ENCODE data around the gene BAK1.
"Not testable (repeated sequence)": the region's sequence is repeated elsewhere in the genome, so short reads cannot be mapped to it uniquely, and the experiment has no call there.

The BAK1 gene

GRCh38 chr6:33586108-33586640 is 6.1 kb upstream of the BAK1 start:
- DNase-seq (ENCODE audit: low spot score): no peak

DNA sequence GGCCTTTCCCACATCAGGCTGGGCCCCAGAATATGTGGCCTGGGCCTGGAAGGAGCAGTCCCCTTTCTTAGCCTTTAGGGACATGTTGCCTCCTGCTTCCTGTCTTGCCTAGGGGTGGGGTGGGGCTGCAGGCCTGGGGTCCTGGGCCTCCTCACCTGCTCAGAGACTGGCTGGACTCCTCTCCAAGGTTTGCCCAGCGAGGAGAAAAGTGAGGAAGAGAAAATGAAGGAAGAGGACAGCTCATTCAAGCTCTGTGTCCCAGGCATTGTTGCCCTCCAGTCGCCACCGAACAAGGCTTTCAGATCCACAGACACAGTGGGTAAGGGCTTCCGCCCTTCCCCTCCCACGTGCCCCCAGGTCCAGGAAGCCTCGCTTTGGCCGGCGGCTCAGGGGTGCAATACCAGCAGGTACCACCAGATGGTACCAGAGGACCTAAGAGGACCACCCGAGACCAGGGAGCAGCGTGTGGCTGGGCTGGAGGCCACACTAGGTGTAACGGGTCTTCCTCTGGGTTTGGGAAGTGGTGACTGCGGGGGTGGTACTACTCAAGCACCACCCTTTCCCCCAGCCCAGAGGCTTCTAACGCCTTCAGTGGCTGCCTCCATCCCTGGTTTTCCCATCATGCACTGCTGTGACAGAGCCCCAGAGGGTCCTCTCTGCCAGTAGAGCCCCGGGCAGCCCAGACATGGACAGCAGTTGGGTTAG is 5.5 kb upstream of the BAK1 start:
- peak; percentile 85 for DNase-seq (ENCODE audit: low spot score)

- no peak for DNase-seq (ENCODE audit: low spot score)
These were observed 4.8 kb upstream of the BAK1 start for GRCh38 chr6:33584700-33585402.

- DNase-seq (ENCODE audit: low spot score): no peak
These were observed 3.6 kb upstream of the BAK1 start for GRCh38 chr6:33583591-33584155.

- no peak for DNase-seq (ENCODE audit: low spot score)
These were observed 1.1 kb upstream of the BAK1 start for GRCh38 chr6:33581186-33581585.

- DNase-seq (ENCODE audit: low spot score): no peak
These were observed 1.5 kb downstream of the BAK1 start for GRCh38 chr6:33578588-33579011.

- no peak for DNase-seq (ENCODE audit: low spot score)
These were observed 1.9 kb downstream of the BAK1 start for GRCh38 chr6:33578164-33578563.

DNA sequence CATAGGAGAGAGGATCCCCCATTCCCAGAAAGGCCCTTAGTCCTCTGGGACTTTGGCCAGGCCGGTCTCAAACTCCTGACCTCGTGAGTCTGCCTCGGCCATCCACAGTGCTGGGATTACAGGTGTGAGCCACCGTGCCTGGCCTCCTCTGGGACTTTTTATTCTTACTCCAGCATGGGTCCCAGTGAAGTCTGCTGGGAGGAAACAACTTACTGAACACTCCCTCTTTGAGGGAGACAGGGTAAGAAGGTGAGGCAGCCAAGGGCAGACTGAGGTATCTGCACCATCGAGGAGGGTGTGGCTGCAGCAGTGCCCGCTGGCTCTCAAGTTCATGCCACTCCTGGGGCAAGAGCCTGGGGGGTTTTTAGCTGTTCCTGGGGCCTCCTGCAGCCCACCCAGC is 2.4 kb downstream of the BAK1 start:
- no peak for DNase-seq (ENCODE audit: low spot score)

DNA sequence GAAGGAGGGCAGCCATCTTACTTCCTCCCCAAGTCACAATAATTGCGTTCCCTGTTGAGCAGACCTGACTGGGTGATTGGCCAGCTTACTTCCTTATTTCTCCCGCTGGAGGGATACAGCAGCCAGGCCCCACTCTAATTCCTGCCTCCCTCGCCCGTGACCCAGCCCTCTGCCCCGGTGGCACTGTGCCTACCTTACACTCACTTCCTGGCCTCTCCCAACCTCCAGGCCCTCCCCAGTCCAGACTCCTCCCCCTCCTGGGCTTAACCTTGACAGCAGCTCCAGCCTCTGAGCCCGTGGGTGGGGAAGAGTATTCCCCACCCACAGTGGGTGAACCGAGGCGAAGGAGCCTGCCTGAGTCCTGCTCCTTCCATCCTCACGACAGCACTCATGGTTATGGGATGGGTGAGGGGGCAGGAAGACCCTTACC is 3.0 kb downstream of the BAK1 start:
- DNase-seq (ENCODE audit: low spot score): no peak

DNA sequence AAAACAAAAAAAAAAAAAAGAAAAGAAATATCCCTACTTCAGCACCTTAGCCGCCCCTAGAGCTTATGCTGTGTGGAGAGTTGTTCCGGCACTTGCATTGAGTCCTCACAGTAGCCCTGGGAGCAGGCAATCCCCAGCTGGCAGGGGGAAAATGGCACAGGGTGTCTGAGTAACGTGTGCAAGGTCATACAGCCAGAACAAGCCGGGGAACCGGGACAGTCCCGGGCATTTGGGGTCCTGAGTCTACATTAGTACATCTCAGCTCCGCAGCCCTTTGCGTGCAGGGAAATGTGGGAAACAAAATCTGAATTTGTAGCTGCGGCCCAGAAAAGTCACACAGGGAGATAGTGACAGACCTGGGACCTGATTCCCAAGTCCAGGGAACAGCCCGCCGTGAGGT is 3.4 kb downstream of the BAK1 start:
- no peak for DNase-seq (ENCODE audit: low spot score)

GRCh38 chr6:33575211-33575610 is 4.9 kb downstream of the BAK1 start:
- DNase-seq (ENCODE audit: low spot score): no peak

DNA sequence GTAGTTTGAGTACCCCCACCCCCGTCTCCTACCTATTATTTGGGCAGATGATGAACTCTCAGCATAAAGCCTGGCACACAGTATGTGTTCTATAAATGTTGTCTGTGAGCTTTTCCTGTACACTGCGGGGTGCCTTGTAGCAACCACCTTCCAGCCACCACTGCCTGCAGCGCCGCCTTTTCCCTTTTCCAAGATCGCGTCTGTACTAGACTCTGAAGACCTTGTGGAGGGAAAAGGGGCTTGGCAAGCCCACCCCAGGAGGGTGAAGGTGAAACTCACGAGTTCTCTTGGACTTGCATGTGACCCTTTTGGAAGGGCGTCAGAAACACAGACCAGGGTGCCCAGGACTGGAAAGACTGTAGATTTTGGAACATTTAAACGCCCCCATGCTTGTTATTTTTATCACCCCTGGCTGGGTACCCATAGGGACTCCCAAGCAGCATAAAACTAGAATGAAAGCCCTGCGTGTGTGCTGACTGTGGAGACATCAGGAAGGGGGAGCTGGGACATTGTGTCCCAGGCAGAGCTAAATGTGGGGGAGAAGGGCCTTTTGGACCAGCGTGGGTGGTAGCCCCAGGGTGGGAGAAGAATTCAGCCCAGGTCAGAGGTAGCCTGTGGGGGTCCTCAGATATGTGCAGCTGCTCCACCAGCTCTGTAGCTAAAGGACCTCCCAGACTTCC is 8.3 kb downstream of the BAK1 start:
- no peak for DNase-seq (ENCODE audit: low spot score)

DNA sequence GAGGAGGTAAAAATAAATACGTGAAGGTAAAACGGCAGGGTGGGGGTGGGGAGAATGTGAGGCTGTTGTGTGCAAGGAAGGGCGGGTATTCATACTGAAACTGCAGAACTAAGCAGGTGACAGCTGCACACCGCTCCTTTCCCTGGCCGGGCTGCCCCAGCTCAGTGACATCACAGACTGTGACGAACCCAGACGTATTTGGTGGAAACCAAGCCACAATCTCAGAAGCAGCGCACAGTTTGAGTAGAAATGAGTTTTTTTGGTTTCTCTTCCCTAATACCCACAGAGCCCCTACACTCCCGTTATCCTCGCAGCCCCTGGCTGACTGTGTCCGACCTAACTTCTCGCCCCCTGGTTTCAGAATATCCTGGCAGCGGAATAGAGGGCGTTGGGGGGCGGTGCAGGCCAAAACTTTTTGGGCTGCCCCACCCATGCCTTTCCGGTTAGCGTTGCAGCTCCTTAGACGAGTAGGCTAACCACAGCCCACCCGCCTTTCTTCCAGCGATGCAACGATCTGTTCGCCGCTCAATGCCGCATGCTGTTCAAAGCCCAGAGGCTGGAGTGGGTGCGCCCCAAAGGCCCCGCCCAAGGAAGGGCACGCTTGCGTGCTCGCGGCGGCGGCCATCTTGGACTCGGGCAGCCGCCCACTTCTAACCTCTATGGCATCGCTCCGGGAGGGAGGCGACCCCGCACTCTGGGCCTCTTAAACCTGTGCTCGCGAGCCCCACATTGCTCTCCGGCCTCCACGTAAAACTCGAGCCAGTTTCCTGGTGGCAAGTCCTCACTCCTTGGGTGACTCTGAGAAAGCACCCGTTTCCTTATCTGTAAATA is 9.1 kb downstream of the BAK1 start:
- DNase-seq (ENCODE audit: low spot score): peak; percentile 95

- DNase-seq (ENCODE audit: low spot score): no peak
These were observed 11.1 kb downstream of the BAK1 start for GRCh38 chr6:33568826-33569570.

GRCh38 chr6:33567836-33568235 is 12.2 kb downstream of the BAK1 start:
- DNase-seq (ENCODE audit: low spot score): no peak

DNA sequence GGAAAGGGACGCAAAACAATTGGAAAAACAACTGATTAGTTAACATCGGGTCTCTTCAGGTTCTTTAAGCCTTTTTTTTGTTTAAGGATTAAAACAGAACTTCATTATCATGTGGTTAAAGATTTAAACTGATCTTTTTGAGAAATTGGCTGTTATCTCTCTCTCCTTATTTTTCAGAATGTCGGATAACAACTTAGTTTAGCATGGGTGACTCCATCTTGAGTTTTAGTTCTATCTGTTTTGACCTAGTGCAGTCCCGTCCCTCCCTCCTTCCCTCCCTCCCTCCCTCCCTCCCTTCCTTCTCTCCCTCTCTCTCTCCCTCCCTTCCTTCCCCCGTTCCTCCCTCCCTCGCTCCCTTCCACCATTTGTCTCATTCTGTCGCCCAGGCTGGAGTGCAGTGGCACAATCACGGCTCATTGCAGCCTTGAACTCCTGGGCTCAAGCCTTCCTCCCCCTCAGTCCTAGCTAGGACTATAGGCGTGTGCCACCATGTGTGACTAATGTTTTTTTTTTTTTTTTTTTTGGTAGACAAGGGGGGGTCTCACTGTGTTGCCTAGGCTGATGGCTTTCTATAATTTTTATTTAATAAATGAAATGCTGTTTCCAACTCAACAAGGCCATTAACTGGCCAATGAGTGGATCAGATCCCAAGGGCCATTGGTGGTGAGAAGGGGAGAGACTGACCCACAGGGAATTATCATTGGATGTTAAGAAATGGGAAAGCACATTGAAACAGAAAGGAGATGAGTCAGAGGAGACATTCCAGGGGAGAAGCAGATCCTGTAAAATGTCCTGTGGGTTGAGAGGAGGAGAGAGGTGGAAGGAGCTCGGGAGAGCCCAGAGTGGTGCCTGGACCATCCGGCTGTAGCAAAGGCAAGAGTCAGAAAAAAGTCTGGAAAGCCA is 13.6 kb downstream of the BAK1 start:
- peak; percentile 63 for DNase-seq (ENCODE audit: low spot score)

GRCh38 chr6:33558801-33559200 is 21.3 kb downstream of the BAK1 start:
- DNase-seq (ENCODE audit: low spot score): no peak

GRCh38 chr6:33557376-33557775 is 22.7 kb downstream of the BAK1 start:
- DNase-seq (ENCODE audit: low spot score): no peak

- DNase-seq (ENCODE audit: low spot score): not testable (repeated sequence)
These were observed 27.2 kb downstream of the BAK1 start for GRCh38 chr6:33552883-33553282.

DNA sequence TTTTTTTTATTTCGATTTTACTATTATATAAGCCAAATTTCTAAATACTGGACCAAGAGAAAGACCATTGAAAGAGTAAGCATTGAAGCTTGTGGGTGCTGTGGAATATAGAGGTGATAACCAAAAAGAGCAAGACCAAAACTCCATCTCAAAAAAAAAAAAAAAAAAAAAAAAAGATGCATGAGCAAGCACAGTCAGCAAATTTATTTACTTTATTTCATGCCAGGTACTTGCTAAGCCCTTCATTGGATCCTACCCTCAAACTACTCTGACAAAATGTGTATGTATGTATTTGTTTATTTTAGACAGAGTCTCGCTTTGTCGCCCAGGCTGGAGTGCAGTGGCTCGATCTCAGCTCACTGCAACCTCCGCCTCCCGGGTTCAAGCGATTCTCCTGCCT is 27.8 kb downstream of the BAK1 start:
- DNase-seq (ENCODE audit: low spot score): no peak
